ENCODE measurements around the gene BCORL1. TPM values are rescaled to one million over a fixed set of nuclear protein-coding genes. Genes with fewer than 3 reads are reported as not detected.

BCORL1 gene
- total RNA-seq, 4 donors from 2014 or later: 7.4 to 16.5 (median 11.5) TPM

- Histone ChIP-seq H3K4me1 (no peaks in the 10 kb centered on the region), H3K27ac (no peak overlapping the region), H3K36me3 (no peaks in the 10 kb centered on the region), H3K27me3 (no peaks in the 10 kb centered on the region), H3K9me3 (no peaks in the 10 kb centered on the region), H3K4me3 (no peak overlapping the region)
- no peak for TF ChIP-seq CTCF (IDR thresholded peaks at IDR 0.05)
- TF ChIP-seq POLR2A (IDR thresholded peaks at IDR 0.05): no peak
- DNase-seq: no peak
These were observed 44.4 kb upstream of the BCORL1 start for GRCh38 chrX:129938081-129938480.

- Histone ChIP-seq H3K4me1 (no peaks in the 10 kb centered on the region), H3K4me3 (no peak overlapping the region), H3K27me3 (no peaks in the 10 kb centered on the region), H3K36me3 (no peaks in the 10 kb centered on the region), H3K9me3 (no peaks in the 10 kb centered on the region), H3K27ac (no peak overlapping the region)
- TF ChIP-seq CTCF (IDR thresholded peaks at IDR 0.05): no peak
- TF ChIP-seq POLR2A (IDR thresholded peaks at IDR 0.05): no peak
- DNase-seq: no peak
These were observed 42.4 kb upstream of the BCORL1 start for GRCh38 chrX:129939986-129940385.

GRCh38 chrX:129940721-129941120 lies 41.7 kb upstream of the BCORL1 start:
- Histone ChIP-seq H3K4me1 (no peaks in the 10 kb centered on the region), H3K27me3 (no peaks in the 10 kb centered on the region), H3K27ac (no peak overlapping the region), H3K36me3 (no peaks in the 10 kb centered on the region), H3K9me3 (no peaks in the 10 kb centered on the region), H3K4me3 (no peak overlapping the region)
- DNase-seq: no peak
- TF ChIP-seq CTCF (IDR thresholded peaks at IDR 0.05): no peak
- no peak for TF ChIP-seq POLR2A (IDR thresholded peaks at IDR 0.05)

- DNase-seq: no peak
- Histone ChIP-seq H3K36me3 (no peaks in the 10 kb centered on the region), H3K4me1 (no peaks in the 10 kb centered on the region), H3K27ac (no peak overlapping the region), H3K27me3 (no peaks in the 10 kb centered on the region), H3K4me3 (no peak overlapping the region), H3K9me3 (no peaks in the 10 kb centered on the region)
- TF ChIP-seq POLR2A (IDR thresholded peaks at IDR 0.05) (no peak), CTCF (IDR thresholded peaks at IDR 0.05) (no peak)
These were observed 37.3 kb upstream of the BCORL1 start for GRCh38 chrX:129945131-129945530.

GRCh38 chrX:129953334-129953648 lies 29.1 kb upstream of the BCORL1 start:
- H3K36me3 ChIP-seq: no peaks in the 10 kb centered on the region
- H3K9me3 ChIP-seq: no peaks in the 10 kb centered on the region

More at GRCh38 chrX:129953334-129953648, 29.1 kb upstream of the BCORL1 start:
- no peak for TF ChIP-seq CTCF (IDR thresholded peaks at IDR 0.05)
- no peak for TF ChIP-seq POLR2A (IDR thresholded peaks at IDR 0.05)
- no peaks in the 10 kb centered on the region for H3K27me3 ChIP-seq
- H3K27ac ChIP-seq: peak overlapping the region in 1 of 4 donors; percentile 70
- no peak for DNase-seq
- H3K4me3 ChIP-seq: peak overlapping the region; percentile 40 to 51 (median 46)
- no peaks in the 10 kb centered on the region for H3K4me1 ChIP-seq

Measured in Peyer's patch (tissue), 4 donors.